A549 (cell line): ENCODE data around the gene CAMTA1. TPM values are rescaled to one million over a fixed set of nuclear protein-coding genes. Genes with fewer than 3 reads are reported as not detected.

Experiments used
- ATAC-seq, 2 experiments: fragments of 200-7000 bp in 1 of 2; fragments of >200 bp in 1 of 2; cut with Nextera tagmentation in 1 of 2; cut with Tn5 transposase in 1 of 2; 3 replicates each; pipeline versions ENCODE4 v1.8.0 to v1.9.1; 2018 to 2020; ENCODE audit warnings: mild to moderate bottlenecking in 1 of 2, moderate library complexity in 1 of 2
- CTCF ChIA-PET: fragments of 300-600 bp; sonication (Branson Sonifier 250); formaldehyde crosslinking; extraction: SDS; loops from one replicate; lab custom pipeline; 2021; ENCODE audit warnings: antibody characterized with exemption, inconsistent platforms; lab: Yijun Ruan, JAX
- POLR2A ChIA-PET: fragments of 350-600 bp; formaldehyde crosslinking; extraction: SDS; loops from one replicate; lab custom pipeline; 2021; ENCODE audit warnings: antibody characterized with exemption, inconsistent platforms; lab: Yijun Ruan, JAX
- DNase-seq, 2 experiments: peaks; one replicate each; pipeline versions ENCODE4 v3.0.0 to v3.0.0-alpha.2; 2011 to 2016; ENCODE audit warnings: low read depth in 1 of 2, low spot score in 1 of 2
- FAIRE-seq: peaks from 2 replicates; lab custom pipeline; 2011; peaks lifted over from hg19 to GRCh38; lab: Jason Lieb, UNC
- H3K27ac ChIP-seq, 2 experiments: fragments of >200 bp; sonication (Bioruptor Twin); formaldehyde crosslinking; 3 replicates each; pipeline ENCODE4 v1.5.1; 2016 to 2017
- H3K4me1 ChIP-seq: fragments of >200 bp; sonication (Bioruptor Twin); formaldehyde crosslinking; 3 replicates; pipeline ENCODE4 v1.6.1; 2016
- H3K4me2 ChIP-seq: fragments of >200 bp; sonication (Bioruptor Twin); formaldehyde crosslinking; 3 replicates; pipeline ENCODE4 v1.6.1; 2016
- H3K4me3 ChIP-seq: fragments of >200 bp; sonication (Bioruptor Twin); formaldehyde crosslinking; 3 replicates; pipeline ENCODE4 v1.5.1; 2016
- H3K9me3 ChIP-seq: fragments of >200 bp; sonication (Bioruptor Twin); formaldehyde crosslinking; 3 replicates; pipeline ENCODE4 v1.6.1; 2016
- BHLHE40 ChIP-seq: IDR thresholded peaks from 2 replicates; pipeline ENCODE4 v1.6.1; 2012; ENCODE audit warnings: low read depth, low read length, inconsistent platforms
- CBX2 ChIP-seq: fragments of 200-600 bp; sonication (generic); IDR thresholded peaks from 2 replicates; pipeline ENCODE4 v1.6.1; 2016; ENCODE audit warnings: low read depth, mild to moderate bottlenecking, borderline replicate concordance
- CBX8 ChIP-seq: fragments of 200-600 bp; sonication (generic); IDR thresholded peaks from 2 replicates; pipeline ENCODE4 v1.6.1; 2016
- CEBPB ChIP-seq, 2 experiments: fragments of >200 bp in 1 of 2; sonication (Bioruptor Twin) in 1 of 2; formaldehyde crosslinking in 1 of 2; IDR thresholded peaks; 2 replicates each; pipeline ENCODE4 v1.6.1; 2012 to 2016
- EHMT2 ChIP-seq: fragments of 200-600 bp; sonication (generic); IDR thresholded peaks from 2 replicates; pipeline ENCODE4 v1.6.1; 2016; ENCODE audit warnings: antibody characterized with exemption, low read depth, mild to moderate bottlenecking, moderate library complexity
- EP300 ChIP-seq, 2 experiments: fragments of >200 bp; sonication (Bioruptor Twin); formaldehyde crosslinking; IDR thresholded peaks; 2 replicates in 1 of 2; 3 replicates in 1 of 2; pipeline ENCODE4 v1.6.1; 2016 to 2017
- ESRRA ChIP-seq: fragments of 150-350 bp; IDR thresholded peaks from 2 replicates; pipeline ENCODE4 v1.6.1; 2014; ENCODE audit warnings: mild to moderate bottlenecking, low read length, borderline replicate concordance
- HDAC2 ChIP-seq: fragments of 200-600 bp; sonication (generic); IDR thresholded peaks from 2 replicates; pipeline ENCODE4 v1.6.1; 2016
- HEYL ChIP-seq: fragments of 250-450 bp; sonication (Bioruptor Pico); IDR thresholded peaks from 2 replicates; pipeline ENCODE4 v1.8.0; 2021; ENCODE audit warnings: mild to moderate bottlenecking, moderate library complexity
- HOXA7 ChIP-seq: fragments of 250-450 bp; sonication (Bioruptor Pico); IDR thresholded peaks from 2 replicates; pipeline ENCODE4 v1.5.0; 2020; ENCODE audit warnings: mild to moderate bottlenecking, moderate library complexity
- HOXB13 ChIP-seq: fragments of 250-450 bp; sonication (Bioruptor Pico); IDR thresholded peaks from 2 replicates; pipeline ENCODE4 v1.5.0; 2020; ENCODE audit warnings: low read depth, mild to moderate bottlenecking, moderate library complexity
- JUN ChIP-seq, 2 experiments: fragments of >200 bp; sonication (Bioruptor Twin); formaldehyde crosslinking; IDR thresholded peaks; 2 replicates in 1 of 2; 3 replicates in 1 of 2; pipeline ENCODE4 v1.6.1; 2016 to 2017
- NPAS2 ChIP-seq: fragments of 250-450 bp; sonication (Bioruptor Pico); IDR thresholded peaks from 2 replicates; pipeline ENCODE4 v1.8.0; 2022; ENCODE audit warnings: mild to moderate bottlenecking, moderate library complexity, borderline replicate concordance
- NR3C1 ChIP-seq: fragments of >200 bp; sonication (Bioruptor Twin); formaldehyde crosslinking; IDR thresholded peaks from 3 replicates; pipeline ENCODE4 v1.6.1; 2017
- PBX3 ChIP-seq: IDR thresholded peaks from 2 replicates; pipeline ENCODE4 v1.6.1; 2012
- POLR2AphosphoS2 ChIP-seq: conservative IDR thresholded peaks from 2 replicates; pipeline ENCODE4 v1.6.1; 2012; ENCODE audit warnings: low read length, improper control_type of control experiment, inconsistent platforms
- RAD21 ChIP-seq, 2 experiments: fragments of >200 bp in 1 of 2; sonication (Bioruptor Twin) in 1 of 2; formaldehyde crosslinking in 1 of 2; IDR thresholded peaks in 1 of 2; conservative IDR thresholded peaks in 1 of 2; 2 replicates in 1 of 2; 3 replicates in 1 of 2; pipeline ENCODE4 v1.6.1; 2012 to 2018; ENCODE audit warnings: inconsistent platforms in 1 of 2
- RARB ChIP-seq: fragments of 250-450 bp; sonication (Bioruptor Pico); IDR thresholded peaks from 2 replicates; pipeline ENCODE4 v1.8.0; 2021; ENCODE audit warnings: mild to moderate bottlenecking, moderate library complexity
- SMC3 ChIP-seq: fragments of >200 bp; sonication (Bioruptor Twin); formaldehyde crosslinking; IDR thresholded peaks from 3 replicates; pipeline ENCODE4 v1.6.1; 2018; ENCODE audit warnings: inconsistent platforms
- TP53 ChIP-seq: fragments of 250-450 bp; sonication (Bioruptor Pico); IDR thresholded peaks from 2 replicates; pipeline ENCODE4 v1.5.0; 2021; ENCODE audit warnings: mild to moderate bottlenecking, moderate library complexity
- ZC3H11A ChIP-seq: fragments of 450-650 bp; IDR thresholded peaks from 2 replicates; pipeline ENCODE4 v1.6.1; 2014; ENCODE audit warnings: antibody characterized with exemption, mild to moderate bottlenecking
- ZFP36 ChIP-seq: fragments of 450-650 bp; IDR thresholded peaks from 2 replicates; pipeline ENCODE4 v1.6.1; 2014; ENCODE audit warnings: borderline replicate concordance; ENCODE audit not compliant: partially characterized antibody
- ZNF302 ChIP-seq: fragments of 250-450 bp; sonication (Bioruptor Pico); IDR thresholded peaks from 2 replicates; pipeline ENCODE4 v1.9.0; 2021; ENCODE audit warnings: inconsistent platforms, mild to moderate bottlenecking, moderate library complexity
- ZSCAN20 ChIP-seq: fragments of 250-450 bp; sonication (Bioruptor Pico); IDR thresholded peaks from 2 replicates; pipeline ENCODE4 v1.8.0; 2022; ENCODE audit warnings: mild to moderate bottlenecking, moderate library complexity
- WGBS: methylation state at CpG from one replicate; pipeline ENCODE4 v1.1.6; 2017; ENCODE audit errors: missing lambda C conversion rate; 5-methylcytosine and 5-hydroxymethylcytosine counted together
- polyA plus RNA-seq, 4 experiments: library from polyadenylated mRNA; depleted of rRNA in 3 of 4; stranded (reverse); fragments of >200 nt; fragmentation: RNase III in 1 of 4; extraction: RNeasy Plus Mini Kit Qiagen cat#74134 plus additional on column Dnase treatment in 1 of 4; gene quantifications; 2 replicates in 3 of 4; 3 replicates in 1 of 4; pipeline ENCODE4 v1.2.3, GENCODE V29; 2011 to 2017
- TF ChIP-seq, protein P1 (sequence below): fragments of 450-650 bp; IDR thresholded peaks from 2 replicates; pipeline ENCODE4 v1.6.1; 2014; ENCODE audit warnings: antibody characterized with exemption
- TF ChIP-seq, protein P2 (sequence below): fragments of 150-350 bp; IDR thresholded peaks from 2 replicates; pipeline ENCODE4 v1.6.1; 2014; ENCODE audit warnings: low read depth, mild to moderate bottlenecking, low read length

The CAMTA1 gene
- polyA plus RNA-seq, 2 of the 4 experiments (the other 2 are of a cell fraction), result 58.8 to 75.0 TPM

DNA sequence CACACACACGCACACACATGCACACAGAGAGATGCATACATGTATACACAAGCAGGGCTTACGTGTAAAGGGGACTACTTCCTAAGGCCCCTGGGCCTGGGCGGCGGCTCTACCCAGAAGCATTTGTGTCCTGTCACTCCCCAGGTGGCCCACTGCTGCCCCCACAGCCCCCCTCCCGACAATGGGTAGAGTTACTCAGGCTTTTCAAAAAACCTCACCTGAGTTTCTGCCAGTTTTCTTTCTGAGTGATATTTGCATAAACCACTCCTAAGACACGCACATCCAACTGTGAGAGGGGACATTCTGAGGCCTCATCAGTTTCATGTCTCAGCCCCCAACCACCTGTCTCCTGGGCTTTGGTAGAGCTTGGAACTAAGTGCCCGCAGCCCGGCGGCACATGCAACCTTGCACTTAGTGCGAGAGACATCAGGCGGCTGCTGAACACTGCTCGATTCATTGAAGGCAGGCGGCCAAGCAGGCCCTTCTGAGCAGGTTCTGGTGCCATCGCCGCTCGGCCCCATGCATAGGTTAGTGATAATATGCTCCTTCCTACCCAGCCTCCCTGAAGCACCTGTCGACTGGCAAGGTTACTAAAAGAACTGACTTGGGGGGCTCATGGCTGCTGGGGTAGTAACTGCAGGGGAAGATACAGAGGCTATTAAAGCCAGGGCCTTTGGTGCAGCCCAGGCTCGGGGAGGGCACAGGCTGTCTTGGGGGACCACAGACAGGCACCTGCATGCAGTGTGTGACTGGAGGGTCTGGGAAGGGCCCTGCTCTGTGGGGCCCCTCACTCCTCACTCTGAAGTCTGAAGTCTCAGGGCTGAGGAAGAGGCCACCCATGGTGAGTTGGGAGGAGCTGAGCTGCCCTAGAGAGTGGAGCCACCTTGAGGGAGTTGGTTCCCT is 621.6 kb downstream of the CAMTA1 start:
- 90% methylated on average over 17 of the region's 18 CpGs for WGBS
- Histone ChIP-seq H3K4me2 (no peak overlapping the region), H3K4me3 (no peak overlapping the region), H3K27ac (peak overlapping the region; percentile 99 to 100; a peak in 4 of 6 replicates), H3K9me3 (no peaks in the 10 kb centered on the region), H3K4me1 (peaks cover 25% of the 10 kb centered on the region)
- ChIA-PET CTCF (no interaction called here), POLR2A (no interaction called here)
- FAIRE-seq (no peak), DNase-seq (no peak), ATAC-seq (no peak)
- TF ChIP-seq ZFP36, result no peak
- TF ChIP-seq HOXA7 (CRISPR knock-in tag), result no peak
- TF ChIP-seq ESRRA, result no peak
- TF ChIP-seq ZSCAN20, result no peak
- no peak for TF ChIP-seq RARB (CRISPR knock-in tag)
- TF ChIP-seq BHLHE40, result no peak
- TF ChIP-seq CBX8, result no peak
- no peak for TF ChIP-seq CEBPB (IDR thresholded peaks at IDR 0.05)
- TF ChIP-seq TP53 (CRISPR knock-in tag), result no peak
- TF ChIP-seq PBX3, result no peak
- TF ChIP-seq SMC3, result no peak
- no peak for TF ChIP-seq NR3C1
- no peak for TF ChIP-seq NPAS2 (CRISPR knock-in tag)
- TF ChIP-seq HOXB13, result no peak
- no peak for TF ChIP-seq EHMT2
- no peak for TF ChIP-seq POLR2AphosphoS2
- TF ChIP-seq, protein P1, sequence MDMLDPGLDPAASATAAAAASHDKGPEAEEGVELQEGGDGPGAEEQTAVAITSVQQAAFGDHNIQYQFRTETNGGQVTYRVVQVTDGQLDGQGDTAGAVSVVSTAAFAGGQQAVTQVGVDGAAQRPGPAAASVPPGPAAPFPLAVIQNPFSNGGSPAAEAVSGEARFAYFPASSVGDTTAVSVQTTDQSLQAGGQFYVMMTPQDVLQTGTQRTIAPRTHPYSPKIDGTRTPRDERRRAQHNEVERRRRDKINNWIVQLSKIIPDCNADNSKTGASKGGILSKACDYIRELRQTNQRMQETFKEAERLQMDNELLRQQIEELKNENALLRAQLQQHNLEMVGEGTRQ, result no peak
- no peak for TF ChIP-seq JUN (IDR thresholded peaks at IDR 0.05)

DNA sequence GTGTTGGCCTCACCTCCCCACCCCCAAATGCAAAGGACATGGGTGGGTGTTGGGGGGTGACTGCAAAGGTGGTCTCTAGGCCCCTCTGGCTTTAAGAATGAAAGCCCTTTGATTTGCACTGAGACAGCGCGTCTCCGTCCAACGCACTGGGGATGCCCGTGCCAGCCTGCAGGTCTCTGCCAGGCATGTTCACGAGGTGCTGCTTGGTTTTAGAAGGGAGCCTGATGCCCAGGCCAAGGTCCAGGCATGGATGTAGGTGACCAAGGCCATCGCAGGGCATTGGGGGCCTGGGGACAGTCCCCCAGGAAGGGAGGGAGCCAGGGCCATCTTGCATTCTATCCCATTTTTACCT is 622.3 kb downstream of the CAMTA1 start:
- DNase-seq, result no peak
- FAIRE-seq, result no peak
- CTCF ChIA-PET, result interaction anchor here (0.9 kb wide), 1 partner anchor 365 kb away, joined by 4 read pairs; no protein-coding TSS in a partner anchor
- 80% methylated on average over 1 of the region's 7 CpGs for WGBS
- Histone ChIP-seq H3K9me3 (no peaks in the 10 kb centered on the region), H3K27ac (peak overlapping the region; percentile 35 to 100; a peak in 4 of 6 replicates), H3K4me1 (peaks cover 19% of the 10 kb centered on the region), H3K4me3 (no peak overlapping the region), H3K4me2 (no peak overlapping the region)
- no peak for TF ChIP-seq ZNF302 (CRISPR knock-in tag)
- no peak for TF ChIP-seq ZC3H11A
- TF ChIP-seq RAD21 (conservative IDR thresholded peaks at IDR 0.05 in 1 of 2, IDR thresholded peaks at IDR 0.05 in 1 of 2), result no peak
- no peak for TF ChIP-seq HEYL (CRISPR knock-in tag)
- no peak for TF ChIP-seq POLR2AphosphoS2
- no peak for TF ChIP-seq EP300 (IDR thresholded peaks at IDR 0.05)
- TF ChIP-seq CBX2, result no peak
- TF ChIP-seq, protein P2, sequence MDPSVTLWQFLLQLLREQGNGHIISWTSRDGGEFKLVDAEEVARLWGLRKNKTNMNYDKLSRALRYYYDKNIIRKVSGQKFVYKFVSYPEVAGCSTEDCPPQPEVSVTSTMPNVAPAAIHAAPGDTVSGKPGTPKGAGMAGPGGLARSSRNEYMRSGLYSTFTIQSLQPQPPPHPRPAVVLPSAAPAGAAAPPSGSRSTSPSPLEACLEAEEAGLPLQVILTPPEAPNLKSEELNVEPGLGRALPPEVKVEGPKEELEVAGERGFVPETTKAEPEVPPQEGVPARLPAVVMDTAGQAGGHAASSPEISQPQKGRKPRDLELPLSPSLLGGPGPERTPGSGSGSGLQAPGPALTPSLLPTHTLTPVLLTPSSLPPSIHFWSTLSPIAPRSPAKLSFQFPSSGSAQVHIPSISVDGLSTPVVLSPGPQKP, result no peak
- no peak for TF ChIP-seq HDAC2
- no peak for ATAC-seq
- POLR2A ChIA-PET, result no interaction called here
